ENCODE measurements around the gene MNAT1. TPM values are rescaled to one million over a fixed set of nuclear protein-coding genes. Genes with fewer than 3 reads are reported as not detected.
"Not testable (repeated sequence)": the region's sequence is repeated elsewhere in the genome, so short reads cannot be mapped to it uniquely, and the experiment has no call there.

MNAT1 gene
- total RNA-seq, 2 experiments from 2014 or later: 41.6 to 44.1 TPM

DNA sequence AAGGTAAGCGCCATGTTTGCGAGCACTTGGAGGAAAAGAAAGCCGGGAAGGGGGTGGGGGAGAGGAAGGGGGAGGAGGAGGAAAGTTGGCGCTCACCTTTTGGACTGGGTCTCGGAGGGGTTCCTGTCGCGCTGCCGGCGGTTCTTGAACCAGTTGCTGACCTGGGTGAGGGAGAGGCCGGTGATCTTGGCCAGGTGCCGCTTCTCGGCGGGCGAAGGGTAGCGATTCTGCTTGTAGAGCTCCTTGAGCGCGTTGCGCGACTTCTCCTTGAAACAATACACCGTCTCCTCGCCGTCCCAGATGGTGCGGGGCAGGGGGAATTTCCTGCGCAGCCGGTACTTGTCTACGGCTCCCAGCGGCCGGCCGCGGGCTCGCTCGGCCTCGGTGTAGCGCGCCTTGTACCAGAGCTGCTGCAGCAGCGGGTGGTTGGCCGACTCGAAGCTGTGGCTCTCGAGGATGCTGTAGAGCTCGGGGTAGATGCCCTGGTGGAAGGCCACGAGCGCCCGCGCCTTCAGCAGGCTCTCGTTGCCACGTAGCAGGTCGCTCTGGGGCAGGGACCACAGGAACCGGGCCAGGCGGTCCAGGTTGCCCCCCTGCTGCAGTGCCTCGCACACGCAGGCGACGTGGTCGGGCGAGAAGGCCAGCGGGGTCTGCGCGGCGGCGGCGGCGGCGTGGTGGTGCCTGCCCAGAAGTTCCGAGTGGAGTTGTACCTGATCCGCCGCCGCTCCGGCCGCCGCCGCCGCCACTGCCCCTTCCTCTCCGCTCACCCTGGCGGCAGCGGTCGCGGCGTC lies 11.2 kb upstream of the MNAT1 start:
- Mint-ChIP-seq H3K36me3 (ENCODE audit: low read depth) (no peaks in the 10 kb centered on the region), H3K4me3 (peak overlapping the region; percentile 80), H3K27me3 (peaks cover 66% of the 10 kb centered on the region), H3K9me3 (no peaks in the 10 kb centered on the region), H3K4me1 (ENCODE audit: low read depth) (peaks cover 16% of the 10 kb centered on the region), H3K27ac (no peak overlapping the region)
- DNase-seq (peak; percentile 39), ATAC-seq (peak; percentile 34)
- intact Hi-C loops (cut with micrococcal nuclease): loop anchor here (5.0 to 10.0 kb wide), 2 partner anchors 71 to 301 kb away; no protein-coding TSS in a partner anchor
- ChIA-PET CTCF (interaction anchor here (0.7 to 1.6 kb wide), 4 partner anchors 10 to 98 kb away, joined by 3 to 8 read pairs (median 4); no protein-coding TSS in a partner anchor), POLR2A (interaction anchor here (0.8 to 2.7 kb wide), 2 partner anchors 10 to 89 kb away, joined by 3 to 10 read pairs; no protein-coding TSS in a partner anchor)
- TF ChIP-seq, protein P1, sequence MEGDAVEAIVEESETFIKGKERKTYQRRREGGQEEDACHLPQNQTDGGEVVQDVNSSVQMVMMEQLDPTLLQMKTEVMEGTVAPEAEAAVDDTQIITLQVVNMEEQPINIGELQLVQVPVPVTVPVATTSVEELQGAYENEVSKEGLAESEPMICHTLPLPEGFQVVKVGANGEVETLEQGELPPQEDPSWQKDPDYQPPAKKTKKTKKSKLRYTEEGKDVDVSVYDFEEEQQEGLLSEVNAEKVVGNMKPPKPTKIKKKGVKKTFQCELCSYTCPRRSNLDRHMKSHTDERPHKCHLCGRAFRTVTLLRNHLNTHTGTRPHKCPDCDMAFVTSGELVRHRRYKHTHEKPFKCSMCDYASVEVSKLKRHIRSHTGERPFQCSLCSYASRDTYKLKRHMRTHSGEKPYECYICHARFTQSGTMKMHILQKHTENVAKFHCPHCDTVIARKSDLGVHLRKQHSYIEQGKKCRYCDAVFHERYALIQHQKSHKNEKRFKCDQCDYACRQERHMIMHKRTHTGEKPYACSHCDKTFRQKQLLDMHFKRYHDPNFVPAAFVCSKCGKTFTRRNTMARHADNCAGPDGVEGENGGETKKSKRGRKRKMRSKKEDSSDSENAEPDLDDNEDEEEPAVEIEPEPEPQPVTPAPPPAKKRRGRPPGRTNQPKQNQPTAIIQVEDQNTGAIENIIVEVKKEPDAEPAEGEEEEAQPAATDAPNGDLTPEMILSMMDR (IDR thresholded peaks at IDR 0.05): no peak

DNA sequence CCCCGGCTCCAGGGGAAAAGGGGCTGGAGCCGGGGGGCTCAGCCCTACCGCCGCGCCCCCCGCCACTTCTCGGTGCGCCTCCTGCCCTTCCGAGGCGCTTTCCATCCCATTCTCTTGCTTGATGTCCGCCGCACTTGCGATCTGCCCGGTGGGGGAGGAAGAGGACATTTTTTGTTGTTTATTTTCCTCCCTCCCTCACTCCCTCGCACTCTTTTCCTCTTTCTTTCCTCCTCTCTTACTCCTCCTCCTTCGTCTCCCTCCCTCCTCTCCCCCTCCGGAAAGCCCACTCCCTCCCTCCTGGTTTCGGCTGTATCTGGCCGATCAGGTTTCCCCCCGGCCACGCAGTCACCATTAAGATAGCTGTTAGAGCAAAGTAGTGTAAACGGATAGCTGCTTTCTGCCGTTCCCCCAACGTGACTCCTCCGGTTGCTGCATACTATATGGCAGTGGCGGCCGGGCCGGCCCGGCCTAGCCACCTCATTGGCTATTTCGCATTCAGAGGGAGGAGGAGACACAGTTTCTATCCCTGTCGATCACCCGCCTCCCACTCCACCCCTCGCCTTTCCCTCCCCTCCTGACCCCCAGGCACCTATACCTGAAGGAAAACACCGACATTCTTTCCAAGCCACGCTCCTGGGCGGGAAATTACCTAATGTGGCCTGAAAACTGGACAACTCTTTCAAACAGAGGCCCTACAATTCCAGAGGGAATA lies 10.5 kb upstream of the MNAT1 start, which contains the start of gene SIX4:
Gene SIX4, minus strand, starts transcription at position 445 of the 712 bp plus-strand sequence. Its CDS starts 277 bp downstream, at position 168.
- peaks cover 16% of the 10 kb centered on the region for H3K4me1 Mint-ChIP-seq (ENCODE audit: low read depth)
- H3K27me3 Mint-ChIP-seq: peaks cover 65% of the 10 kb centered on the region
- H3K27ac Mint-ChIP-seq: no peak within 1 kb of the TSS
- intact Hi-C loops (cut with micrococcal nuclease): loop anchor here (5.0 to 10.0 kb wide), 2 partner anchors 72 to 301 kb away; no protein-coding TSS in a partner anchor
- DNase-seq: peak; percentile 51
- peak within 1 kb of the TSS; percentile 80 for H3K4me3 Mint-ChIP-seq
- H3K36me3 Mint-ChIP-seq (ENCODE audit: low read depth): no peaks in the 10 kb centered on the region
- ChIA-PET POLR2A (interaction anchor here (2.7 kb wide), 1 partner anchor 9 kb away, joined by 10 read pairs; no protein-coding TSS in a partner anchor), CTCF (interaction anchor here (1.6 kb wide), 1 partner anchor 9 kb away, joined by 8 read pairs; no protein-coding TSS in a partner anchor)
- peak; percentile 25 for ATAC-seq
- TF ChIP-seq, protein P1 (IDR thresholded peaks at IDR 0.05): no peak
- no peaks in the 10 kb centered on the region for H3K9me3 Mint-ChIP-seq

GRCh38 chr14:60731291-60731690 lies 3.3 kb upstream of the MNAT1 start:
- ATAC-seq; intact Hi-C loops (cut with micrococcal nuclease); POLR2A ChIA-PET; DNase-seq; H3K36me3 Mint-ChIP-seq (ENCODE audit: low read depth); H3K27ac Mint-ChIP-seq; H3K9me3 Mint-ChIP-seq; CTCF ChIA-PET; H3K4me3 Mint-ChIP-seq: not testable (repeated sequence)
- Mint-ChIP-seq H3K27me3 (peaks cover 34% of the 10 kb centered on the region), H3K4me1 (ENCODE audit: low read depth) (peaks cover 13% of the 10 kb centered on the region)

DNA sequence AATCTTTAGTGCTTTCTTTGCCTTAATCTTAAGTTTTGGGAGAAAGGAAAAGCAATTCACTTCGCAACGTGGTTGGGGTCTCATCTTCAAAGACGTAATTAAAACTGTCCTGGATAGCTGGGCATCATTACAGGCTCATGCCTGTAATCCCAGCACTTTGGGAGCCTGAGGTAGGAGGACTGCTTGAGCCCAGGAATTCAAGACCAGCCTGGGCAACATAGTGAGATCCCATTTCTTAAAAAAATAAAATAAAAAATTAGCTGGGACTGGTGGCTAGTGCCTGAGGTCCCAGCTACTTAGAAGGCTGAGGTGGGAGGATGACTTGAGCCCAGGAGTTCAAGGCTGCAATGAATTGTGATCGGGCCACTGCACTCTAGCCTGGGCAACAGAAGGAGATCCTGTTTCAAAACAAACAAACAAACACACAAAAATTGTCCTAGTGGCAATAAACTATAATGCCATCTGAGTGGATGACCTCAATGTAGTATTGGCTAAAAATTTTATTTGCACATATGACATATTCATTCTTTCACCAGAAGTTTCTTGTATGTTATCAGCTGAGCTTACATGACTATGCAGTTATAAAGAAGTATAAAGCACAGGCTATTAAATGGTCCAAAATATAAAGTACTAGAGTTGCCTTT lies 1.6 kb upstream of the MNAT1 start:
- no peak for DNase-seq
- ATAC-seq: no peak
- H3K9me3 Mint-ChIP-seq: no peaks in the 10 kb centered on the region
- peaks cover 23% of the 10 kb centered on the region for H3K27me3 Mint-ChIP-seq
- H3K36me3 Mint-ChIP-seq (ENCODE audit: low read depth): peaks cover 5% of the 10 kb centered on the region
- H3K27ac Mint-ChIP-seq: no peak overlapping the region
- intact Hi-C loops (cut with micrococcal nuclease): no loop called here
- H3K4me1 Mint-ChIP-seq (ENCODE audit: low read depth): peaks cover 16% of the 10 kb centered on the region
- POLR2A ChIA-PET: interaction anchor here (1.4 kb wide), 1 partner anchor 11 kb away, joined by 10 read pairs; no protein-coding TSS in a partner anchor
- TF ChIP-seq, protein P1 (IDR thresholded peaks at IDR 0.05): no peak
- H3K4me3 Mint-ChIP-seq: no peak overlapping the region
- CTCF ChIA-PET: interaction anchor here (1.2 to 2.7 kb wide), 3 partner anchors 10 to 286 kb away, joined by 3 to 8 read pairs (median 3); partner anchors contain the start of genes SLC38A6 and TRMT5

- TF ChIP-seq, protein P1 (IDR thresholded peaks at IDR 0.05): no peak
- H3K27me3 Mint-ChIP-seq: peaks cover 8% of the 10 kb centered on the region
- H3K4me3 Mint-ChIP-seq: peak overlapping the region; percentile 93
- DNase-seq (no peak), ATAC-seq (no peak)
- intact Hi-C loops (cut with micrococcal nuclease): no loop called here
- no peaks in the 10 kb centered on the region for H3K9me3 Mint-ChIP-seq
- peaks cover 19% of the 10 kb centered on the region for H3K4me1 Mint-ChIP-seq (ENCODE audit: low read depth)
- H3K36me3 Mint-ChIP-seq (ENCODE audit: low read depth): peaks cover 5% of the 10 kb centered on the region
- peak overlapping the region; percentile 51 for H3K27ac Mint-ChIP-seq
- ChIA-PET CTCF (no interaction called here), POLR2A (no interaction called here)
Observed at GRCh38 chr14:60735416-60735815, 855 bp downstream of the MNAT1 start.

Measured in activated CD8-positive, alpha-beta T cell treated with anti-CD3 and anti-CD28 coated beads for 36 hours (primary cell).